GM21390 (cell line): Measurements from ENCODE around the gene OAF.

Experiments
- ATAC-seq: cut with Tn5 transposase; IDR thresholded peaks from one replicate; pipeline ENCODE4 v1.9.1; 2021; ENCODE audit not compliant: unreplicated experiment

The OAF gene

DNA sequence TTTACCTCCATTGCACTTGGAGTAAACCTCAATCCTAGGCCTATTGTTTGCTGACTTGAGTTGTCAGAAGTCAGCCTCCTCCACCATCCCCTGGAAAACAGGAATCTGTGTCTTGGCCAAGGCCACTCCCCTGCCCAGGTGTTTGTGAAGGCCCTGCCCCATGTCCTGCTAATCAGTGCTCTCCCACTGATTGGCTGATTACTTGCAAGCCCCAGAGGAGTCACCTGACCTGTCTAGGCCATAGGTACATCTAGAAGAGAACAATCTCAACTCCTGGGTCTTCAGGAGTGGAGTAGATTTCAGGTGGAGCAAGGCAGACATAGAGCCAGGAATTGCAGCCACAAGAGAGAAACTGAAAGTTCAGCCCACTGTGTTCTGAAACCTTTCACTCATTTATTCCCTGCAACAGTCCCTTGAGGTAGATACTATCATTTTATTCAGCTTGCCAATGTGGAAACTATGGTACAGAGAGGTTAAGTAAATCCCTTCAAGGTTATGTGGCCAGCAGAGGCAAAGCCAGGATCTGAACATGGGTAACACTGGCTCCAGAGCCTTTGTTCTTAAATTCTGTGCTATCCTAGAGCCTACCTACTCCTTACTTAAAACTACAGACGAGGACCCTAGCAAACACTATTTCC lies 10.4 kb downstream of the OAF start:
- no peak for ATAC-seq

DNA sequence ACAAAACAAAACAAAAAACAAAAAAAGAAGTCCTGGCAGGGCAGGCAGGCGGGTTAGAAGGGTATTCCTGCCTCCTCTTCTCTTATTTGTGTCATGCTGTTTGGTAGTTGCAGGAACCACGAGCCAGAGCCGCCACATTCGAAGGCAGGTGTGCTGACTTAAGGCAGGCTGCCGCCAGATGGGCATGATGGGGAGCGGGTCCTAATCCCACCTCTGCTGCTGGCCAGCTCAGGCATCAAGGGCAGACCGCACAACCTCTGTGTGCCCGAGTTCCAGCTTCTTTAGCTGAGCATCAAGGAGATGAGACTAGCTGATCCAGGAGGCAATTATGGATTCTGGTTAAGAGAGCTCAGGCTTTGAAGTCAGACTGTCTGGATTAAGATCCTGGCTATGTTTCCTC lies 12.1 kb downstream of the OAF start:
- ATAC-seq = no peak

DNA sequence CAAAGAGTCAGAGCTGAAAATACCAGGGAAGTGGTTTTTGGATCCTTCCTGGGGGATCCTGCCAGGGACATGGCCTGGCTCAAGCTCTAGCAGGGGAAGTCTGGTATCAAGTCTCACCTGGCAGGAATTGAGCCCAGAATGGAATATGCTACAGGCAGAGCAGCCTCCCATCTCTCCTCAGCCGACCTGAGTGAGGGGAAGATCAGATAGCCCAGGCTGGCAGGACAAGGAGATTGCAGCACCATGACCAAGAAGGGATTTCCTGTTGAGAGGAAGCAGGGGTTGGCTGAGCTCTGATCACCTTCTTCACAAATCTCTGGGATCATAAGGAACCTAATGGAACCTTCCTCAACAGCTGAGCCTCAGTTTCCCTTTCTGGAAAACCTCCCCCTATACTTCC lies 13.0 kb downstream of the OAF start:
- ATAC-seq = no peak

DNA sequence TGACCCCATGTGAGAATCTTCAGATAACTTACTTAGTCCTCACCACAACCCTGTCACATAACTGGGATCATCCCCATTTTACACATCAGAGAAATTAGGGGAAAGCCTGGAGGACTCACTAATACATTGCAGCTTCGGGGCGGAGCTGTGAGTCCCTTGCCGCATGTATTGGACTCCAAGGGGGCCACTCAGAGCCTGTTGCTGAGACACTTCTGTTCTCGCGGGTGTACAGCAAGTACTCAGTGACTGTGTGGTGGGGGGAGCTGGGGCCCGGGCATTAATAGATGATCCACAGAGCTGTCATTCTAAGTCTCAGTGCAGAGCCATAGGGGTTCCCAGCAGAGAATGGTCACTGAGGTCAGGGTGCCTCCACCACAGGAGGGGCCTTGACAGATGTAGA lies 13.5 kb downstream of the OAF start:
- ATAC-seq = no peak

DNA sequence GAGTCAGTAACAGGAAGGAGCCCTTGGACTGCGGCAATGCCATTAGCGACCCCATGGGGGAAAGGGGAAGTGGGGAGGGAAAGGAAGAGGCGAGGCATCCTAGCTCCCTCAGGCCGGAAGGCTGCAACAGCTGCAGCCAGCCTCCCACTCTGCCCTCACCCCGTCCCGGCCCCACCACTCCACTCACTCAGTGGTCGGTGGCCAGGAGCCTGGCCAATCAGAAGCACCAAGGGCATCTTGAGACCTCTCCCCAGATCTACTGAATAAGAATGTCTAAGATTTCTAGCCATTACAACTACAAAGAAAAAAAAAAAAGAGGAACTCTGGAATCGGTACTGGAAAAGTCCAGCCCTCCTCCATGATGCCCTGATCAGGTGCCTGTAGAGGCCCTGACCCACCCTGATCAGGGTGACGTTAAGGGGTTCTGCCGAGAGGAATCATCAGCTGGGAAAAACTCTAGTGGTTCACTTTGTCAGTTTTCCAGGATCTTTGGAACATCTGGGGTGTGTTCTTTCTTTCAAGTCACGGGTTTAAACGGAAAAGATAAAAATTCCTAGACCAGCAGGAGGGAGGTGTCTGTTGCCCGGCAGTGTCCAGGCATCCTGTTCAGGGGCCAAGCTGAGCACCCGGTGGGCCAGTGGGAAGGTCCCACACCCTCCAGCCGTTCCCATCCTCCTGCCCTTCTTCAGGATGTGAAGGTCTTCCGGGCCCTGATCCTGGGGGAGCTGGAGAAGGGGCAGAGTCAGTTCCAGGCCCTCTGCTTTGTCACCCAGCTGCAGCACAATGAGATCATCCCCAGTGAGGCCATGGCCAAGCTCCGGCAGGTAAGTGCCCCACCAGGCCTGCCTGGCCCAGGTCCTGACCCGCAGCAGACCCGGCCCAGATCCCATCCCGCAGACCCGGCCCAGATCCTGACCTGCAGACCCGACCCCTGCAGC lies 14.4 kb downstream of the OAF start:
- no peak for ATAC-seq

DNA sequence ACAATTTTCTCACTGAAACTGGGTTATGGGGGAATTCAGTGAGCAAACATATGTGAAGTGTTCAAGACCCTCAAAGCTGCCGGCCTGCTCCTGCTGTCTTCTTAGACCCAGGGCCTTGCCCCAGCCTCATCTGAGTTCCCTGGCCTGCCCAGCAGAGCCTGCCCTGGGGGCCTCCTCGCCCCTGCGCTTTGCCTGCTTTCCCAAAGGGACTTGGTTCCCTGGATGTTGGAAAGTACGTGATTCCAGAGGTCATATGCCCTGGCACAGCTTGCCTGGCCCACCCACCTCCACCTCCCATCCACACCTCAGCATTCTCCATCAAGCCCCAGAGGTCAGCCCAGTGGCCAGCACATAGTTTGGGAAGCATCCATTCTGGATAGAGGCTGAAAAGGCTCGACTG lies 15.4 kb downstream of the OAF start:
- no peak for ATAC-seq

DNA sequence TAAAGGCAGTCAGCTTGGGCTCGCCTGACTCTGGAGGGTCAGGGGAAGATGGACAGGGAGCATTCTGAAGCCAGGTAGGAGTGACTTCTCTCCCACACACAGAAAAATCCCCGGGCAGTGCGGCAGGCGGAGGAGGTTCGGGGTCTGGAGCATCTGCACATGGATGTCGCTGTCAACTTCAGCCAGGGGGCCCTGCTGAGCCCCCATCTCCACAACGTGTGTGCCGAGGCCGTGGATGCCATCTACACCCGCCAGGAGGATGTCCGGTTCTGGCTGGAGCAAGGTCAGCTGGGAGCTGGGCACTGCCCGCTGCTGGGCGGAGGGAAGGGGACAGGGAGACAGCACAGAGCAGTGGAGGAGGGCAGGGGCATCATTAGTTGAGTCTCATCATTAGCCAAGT lies 15.9 kb downstream of the OAF start:
- ATAC-seq = no peak

DNA sequence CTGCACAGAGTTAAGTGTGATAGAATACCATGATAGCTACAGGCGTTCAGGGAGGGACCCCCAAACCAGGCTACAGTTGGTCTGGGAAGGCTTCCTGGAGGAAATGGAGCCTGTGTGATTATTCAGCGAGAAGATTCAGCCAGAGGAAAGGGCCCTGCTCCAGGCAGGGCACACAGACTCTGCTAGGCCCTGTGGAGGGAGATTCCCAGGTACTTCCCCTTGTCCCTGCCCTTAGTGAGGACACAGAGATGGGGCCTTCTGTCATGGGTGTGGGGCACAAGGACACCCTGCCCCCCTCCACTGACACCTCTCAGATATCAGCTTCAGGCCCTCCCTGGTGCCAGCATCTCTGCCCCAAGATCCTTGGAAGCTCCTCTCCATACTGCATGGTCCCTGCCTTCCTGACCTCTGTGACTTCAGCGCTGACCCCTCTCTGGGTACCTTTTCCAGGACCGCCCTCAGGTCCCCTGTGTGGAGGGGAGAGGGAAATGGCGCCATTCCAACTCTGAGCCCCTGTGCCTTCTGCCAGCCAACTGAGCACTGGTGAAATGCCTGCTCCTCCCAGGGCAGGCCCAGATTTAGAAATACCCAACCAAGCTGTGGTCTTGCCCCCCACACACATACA lies 16.5 kb downstream of the OAF start:
- no peak for ATAC-seq

DNA sequence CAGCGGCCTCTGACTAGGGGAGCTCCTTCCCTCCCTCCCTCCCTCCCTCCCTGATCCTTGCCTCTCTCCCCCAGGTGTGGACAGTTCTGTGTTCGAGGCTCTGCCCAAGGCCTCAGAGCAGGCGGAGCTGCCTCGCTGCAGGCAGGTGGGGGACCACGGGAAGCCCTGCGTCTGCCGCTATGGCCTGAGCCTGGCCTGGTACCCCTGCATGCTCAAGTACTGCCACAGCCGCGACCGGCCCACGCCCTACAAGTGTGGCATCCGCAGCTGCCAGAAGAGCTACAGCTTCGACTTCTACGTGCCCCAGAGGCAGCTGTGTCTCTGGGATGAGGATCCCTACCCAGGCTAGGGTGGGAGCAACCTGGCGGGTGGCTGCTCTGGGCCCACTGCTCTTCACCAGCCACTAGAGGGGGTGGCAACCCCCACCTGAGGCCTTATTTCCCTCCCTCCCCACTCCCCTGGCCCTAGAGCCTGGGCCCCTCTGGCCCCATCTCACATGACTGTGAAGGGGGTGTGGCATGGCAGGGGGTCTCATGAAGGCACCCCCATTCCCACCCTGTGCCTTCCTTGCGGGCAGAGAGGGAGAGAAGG lies 18.1 kb downstream of the OAF start:
- no peak for ATAC-seq

DNA sequence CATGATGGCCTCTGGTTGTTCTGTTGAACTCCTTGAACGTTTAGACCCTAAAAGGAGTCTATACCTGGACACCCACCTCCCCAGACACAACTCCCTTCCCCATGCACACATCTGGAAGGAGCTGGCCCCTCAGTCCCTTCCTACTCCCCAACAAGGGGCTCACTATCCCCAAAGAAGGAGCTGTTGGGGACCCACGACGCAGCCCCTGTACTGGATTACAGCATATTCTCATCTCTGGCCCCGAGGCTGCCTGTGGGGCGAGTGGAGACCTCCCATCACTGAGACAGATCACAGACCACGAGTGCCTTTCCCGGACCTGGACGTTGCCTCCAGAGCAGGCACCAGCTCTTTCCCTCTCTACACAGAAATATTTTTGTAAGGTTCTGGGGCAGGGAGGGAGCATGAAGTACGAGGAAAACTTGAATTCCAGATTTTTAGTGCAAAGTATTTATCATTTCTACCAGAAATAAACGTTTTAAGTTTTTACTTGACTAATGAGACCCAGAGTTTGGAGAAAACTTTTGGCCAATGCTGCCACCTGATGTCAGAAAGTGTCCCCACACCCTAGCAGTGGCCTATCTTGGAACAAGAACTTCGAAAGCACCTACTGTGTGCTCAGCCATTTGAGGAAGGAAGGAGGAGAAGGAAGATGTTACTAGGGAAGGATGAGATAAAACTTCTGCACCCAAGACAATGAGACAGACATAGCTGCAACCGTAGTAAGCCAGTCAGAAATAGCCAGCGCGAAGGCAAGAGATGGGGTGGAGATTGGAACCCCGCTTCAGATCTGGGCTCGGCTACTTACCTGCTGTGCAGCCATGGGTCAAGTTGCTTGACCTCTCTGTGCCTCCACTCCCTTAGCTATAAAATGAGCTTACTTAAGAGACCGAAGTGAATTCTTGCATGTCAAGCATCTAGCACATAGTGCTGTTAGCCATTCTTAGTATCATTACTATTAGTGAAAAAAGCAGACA lies 18.9 kb downstream of the OAF start:
- no peak for ATAC-seq

DNA sequence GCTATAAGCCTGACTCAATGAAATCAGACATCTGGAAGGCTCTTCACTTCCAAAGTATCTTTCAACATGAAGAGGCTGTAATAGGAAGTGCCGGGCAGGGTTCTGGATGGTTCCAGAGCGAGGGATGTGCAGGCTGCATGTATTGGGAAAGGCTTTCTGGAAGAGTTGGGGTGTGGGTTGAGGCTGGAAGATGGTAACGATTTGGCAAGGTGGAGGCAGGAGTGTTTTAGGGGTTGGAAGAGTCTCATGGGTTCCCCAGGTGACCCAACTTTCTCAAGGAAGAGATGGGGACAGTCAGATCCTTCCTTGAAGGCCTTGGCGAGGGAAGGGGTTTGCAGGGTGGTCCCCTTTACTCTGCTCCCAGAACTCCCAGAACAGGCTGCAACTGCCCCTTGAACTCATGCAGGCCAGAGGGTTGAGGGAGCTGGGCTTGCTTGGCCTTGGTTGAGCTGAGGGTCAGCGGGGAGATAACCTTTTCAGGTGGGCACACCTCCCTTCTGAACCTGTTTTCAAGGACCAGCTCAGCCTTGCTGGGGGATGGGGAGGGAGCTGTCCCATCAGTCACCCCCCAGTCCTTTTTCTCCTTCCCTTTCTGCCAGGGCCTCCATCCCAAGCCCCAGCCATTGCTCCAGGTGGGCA lies 19.7 kb downstream of the OAF start:
- no peak for ATAC-seq

DNA sequence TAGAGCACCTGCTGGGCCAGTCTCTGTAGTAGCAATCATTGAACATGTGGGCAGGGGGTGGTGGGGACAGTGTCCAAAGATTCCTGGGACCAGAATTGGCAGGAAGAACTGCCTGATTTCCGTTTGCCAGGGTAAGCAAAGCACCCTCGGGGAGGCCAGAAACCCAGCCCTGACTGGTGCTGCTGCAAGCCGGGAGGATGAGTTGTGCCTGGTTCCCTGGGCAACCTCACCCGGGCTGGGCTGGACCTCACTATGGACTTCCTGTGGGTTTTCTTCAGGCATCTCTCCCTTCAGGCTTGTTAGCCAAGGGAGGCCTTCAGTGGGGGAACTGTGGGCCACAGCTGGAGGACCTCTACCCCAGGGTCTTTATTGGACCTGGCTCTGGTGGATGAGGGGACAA lies 21.1 kb downstream of the OAF start:
- ATAC-seq = no peak

DNA sequence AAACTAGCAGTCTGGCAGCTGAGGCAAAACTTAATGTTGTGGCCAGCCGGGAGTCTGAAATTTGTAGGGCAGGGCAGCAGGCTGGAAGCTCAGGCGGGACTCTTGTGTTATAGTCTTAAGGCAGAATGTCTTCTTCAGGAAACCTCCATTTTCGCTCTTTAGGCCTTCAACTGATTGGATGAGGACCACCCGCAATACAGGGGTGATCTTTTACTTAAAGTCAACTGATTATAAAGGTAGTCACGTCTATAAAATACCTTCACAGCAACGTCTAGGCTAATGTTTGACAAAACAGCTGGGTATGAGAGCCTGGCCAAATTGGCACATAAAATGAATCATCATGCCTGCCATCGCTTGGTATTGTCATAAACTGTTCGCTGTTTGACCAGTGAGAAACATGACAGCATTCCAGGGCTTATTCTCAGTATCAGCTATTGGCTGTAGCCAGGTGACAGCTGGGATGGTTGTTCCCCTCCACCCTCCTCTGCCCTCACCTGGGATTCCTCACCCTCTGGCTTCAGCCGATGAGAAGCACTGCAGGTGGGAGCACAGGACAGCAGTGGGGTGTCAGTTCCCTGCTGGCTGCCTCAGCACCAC lies 22.5 kb downstream of the OAF start:
- no peak for ATAC-seq

DNA sequence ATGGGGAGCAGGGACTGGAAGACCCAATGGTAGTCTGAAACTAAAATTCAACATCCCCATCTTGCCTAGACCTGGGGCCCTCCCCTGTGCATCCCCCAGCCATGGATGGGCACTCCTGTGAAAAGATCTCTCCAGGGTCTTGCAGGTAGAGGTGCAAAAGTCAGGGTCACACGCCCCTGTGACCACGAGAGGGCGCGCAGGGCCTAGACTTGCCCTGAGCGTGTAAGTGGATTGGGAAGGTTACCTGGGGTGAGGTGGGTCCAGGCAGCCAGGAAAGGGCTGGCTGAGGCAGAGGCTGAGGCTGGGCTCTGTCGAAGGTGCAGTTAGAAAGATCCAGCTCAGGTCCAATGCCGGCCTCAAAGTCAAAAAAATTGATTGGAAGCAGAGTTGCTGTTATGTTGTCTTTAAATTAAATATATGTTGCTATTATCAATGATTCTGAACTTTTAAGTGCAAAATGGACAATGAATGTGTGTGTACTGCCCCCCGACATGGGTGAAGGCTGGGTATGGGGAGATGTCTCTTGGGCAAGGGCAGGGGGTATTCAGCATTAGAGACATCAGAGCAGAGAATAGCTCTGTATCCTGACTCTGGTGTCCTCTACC lies 24.3 kb downstream of the OAF start:
- ATAC-seq = no peak

DNA sequence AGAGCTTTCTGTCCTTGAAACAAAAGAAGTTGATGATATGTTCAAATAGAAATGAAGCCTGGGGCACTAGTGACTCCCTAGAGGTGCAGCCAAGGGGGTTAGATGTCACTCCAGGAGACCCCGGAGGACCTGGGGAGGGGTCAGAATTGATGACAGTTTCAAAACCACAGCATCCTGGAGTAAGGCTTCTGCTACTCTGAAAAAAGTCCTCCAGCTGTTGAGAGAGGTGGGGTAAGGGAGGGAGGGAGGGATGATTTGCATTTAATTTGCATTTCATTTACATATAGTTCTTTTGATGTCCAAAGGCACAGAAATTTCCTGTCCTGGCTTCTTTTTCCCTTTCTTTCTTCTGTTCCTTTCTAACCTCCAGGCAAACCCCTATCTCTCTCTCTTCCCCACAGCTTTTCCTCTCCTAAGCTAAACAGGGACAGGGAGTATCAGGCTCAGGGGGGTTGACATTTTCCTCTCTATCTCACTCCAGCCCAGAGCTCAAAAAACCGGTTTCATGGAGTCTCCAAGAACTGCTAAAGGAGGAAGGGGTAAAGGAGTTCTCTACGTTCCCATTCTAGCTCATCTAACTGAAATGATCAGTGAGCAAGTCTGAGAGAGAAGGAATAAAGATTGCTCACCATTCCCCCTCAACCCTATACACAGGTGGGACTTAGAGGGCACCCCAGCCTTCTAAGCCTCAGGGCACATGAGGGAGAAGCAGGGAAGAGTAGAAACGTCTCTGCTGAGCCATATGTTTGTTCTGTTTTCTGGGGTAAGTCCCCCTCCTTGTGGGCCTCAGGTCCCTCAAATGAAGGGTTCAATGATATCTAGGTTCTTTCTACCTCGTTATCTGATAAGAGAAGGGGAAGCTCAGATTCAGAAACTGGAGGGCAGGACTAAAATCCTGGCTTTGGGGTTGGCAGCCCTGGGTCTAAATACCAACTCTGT lies 25.6 kb downstream of the OAF start:
- ATAC-seq = no peak

DNA sequence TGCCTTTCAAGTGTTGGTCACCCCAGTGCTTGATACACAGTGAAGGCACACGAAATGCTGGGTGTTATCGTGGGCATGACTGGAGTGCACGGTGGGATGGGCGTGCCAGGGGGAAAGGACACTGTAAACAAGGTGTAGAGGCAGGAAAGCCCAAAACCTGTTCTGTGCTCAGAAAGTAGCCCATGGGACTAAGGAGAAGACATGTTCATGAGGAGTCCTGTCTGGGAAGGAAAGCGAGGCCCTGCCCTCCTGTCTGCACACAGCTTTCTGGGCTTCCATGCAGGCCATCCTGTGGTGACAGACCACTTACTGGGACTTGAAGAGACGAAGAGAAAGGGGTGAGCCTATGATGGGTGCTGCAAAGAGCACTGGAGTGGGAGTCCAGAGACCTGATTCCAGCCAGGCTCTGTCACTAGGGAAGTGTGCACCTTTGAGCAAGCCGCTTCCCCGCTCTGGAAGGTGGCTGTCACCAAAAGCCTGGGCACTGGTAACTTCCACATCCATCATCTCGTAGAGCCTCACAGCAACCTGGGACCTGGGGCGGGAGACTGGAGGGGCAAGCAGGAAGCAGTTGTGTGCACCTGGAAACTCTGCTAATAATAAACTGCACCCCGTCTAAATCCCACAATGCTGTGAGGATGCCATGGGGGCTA lies 28.3 kb downstream of the OAF start:
- ATAC-seq = no peak

DNA sequence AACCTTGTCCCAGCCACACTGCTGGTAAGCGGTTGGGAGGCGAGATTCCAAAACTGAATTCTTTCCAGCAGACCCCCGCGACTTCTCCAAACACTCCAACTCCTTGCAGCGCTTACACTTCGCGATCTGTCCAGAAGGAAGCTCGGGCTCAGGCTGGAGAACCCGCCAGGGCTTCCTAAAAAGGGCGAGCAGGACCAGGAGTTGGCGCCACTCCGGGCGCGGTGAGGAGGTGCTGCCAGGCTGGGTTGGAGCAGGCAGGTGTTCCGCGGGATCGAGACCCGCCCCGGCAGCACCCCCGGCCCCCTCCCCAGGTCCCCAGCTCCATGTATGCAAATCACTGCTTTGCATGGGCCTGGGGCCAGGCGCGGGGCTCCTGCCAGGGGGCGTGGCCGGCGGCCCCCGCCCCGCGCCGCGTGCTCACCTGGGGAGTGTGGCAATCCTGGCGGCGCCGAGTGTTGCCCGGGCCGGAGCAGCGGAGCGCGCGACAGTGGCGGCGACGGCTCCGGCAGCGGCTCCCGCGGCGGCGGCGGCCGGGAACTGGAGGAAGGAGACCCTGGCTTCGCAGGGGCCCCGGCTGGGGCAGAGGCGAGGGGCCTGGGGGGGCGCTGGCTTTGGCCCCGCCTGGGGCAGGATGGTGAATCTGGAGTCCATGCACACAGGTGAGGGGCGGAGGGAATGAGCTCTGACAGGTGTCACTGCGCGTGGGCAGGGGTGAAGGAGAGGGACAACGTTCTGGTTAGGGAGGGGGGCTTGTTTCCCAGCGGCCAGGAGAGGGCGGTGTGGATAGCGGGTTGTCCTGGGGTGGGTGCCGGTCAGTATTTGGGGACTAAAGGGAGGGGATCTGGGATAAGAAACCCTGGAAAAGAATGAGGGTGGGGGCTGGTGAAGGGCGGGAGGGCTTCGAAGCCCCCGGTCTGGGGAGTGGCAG lies 29.1 kb downstream of the OAF start, which contains the start of gene POU2F3:
TSS of gene POU2F3 (plus strand) at position 428 of the 928 bp plus-strand sequence. CDS start at position 632, 204 bp downstream.
- no peak for ATAC-seq
